Mammary epithelial cell (primary cell): ENCODE results near the gene PTGES3L.

Experiments
- CTCF ChIP-seq, 2 donors: IDR thresholded peaks in 1 of 2; conservative IDR thresholded peaks in 1 of 2; 2 replicates each; pipeline ENCODE4 v1.5.1; 2011 to 2012; ENCODE audit warnings: inconsistent platforms in 2 of 2, low read length in 2 of 2, mild to moderate bottlenecking in 2 of 2, control low read depth in 1 of 2, low read depth in 1 of 2; ENCODE audit not compliant: insufficient read depth in 1 of 2; ENCODE audit errors: extremely low read depth in 1 of 2
- EZH2 ChIP-seq: IDR thresholded peaks from 2 replicates; pipeline ENCODE4 v1.6.1; 2012; ENCODE audit warnings: low read length, inconsistent platforms, borderline replicate concordance

GRCh38 chr17:43020030-43020621 lies 40.2 kb upstream of the PTGES3L start:
- TF ChIP-seq EZH2: no peak
- no peak for TF ChIP-seq CTCF (conservative IDR thresholded peaks at IDR 0.05 in 1 of 2, IDR thresholded peaks at IDR 0.05 in 1 of 2; ENCODE audit: extremely low read depth in 1 of 2, insufficient read depth in 1 of 2, low read depth in 1 of 2, low read length in 2 of 2)
